A673 (cell line): ENCODE results near the gene SURF6. TPM values are rescaled to one million over a fixed set of nuclear protein-coding genes. Genes with fewer than 3 reads are reported as not detected.
A peak's percentile ranks its signal among the peaks of the same experiment; 100 is the strongest.

ENCODE experiments used
- Bru-seq: library from RNA; stranded (reverse); fragments of 400-500 nt; gene quantifications from one replicate; lab custom pipeline; 2021; lab: Mats Ljungman, UMichigan
- BruChase-seq, 2 experiments: library from RNA; stranded (reverse); fragments of 400-500 nt; gene quantifications; one replicate each; lab custom pipeline; 2021; lab: Mats Ljungman, UMichigan
- BruUV-seq: library from RNA; stranded (reverse); fragments of 400-500 nt; replicated peaks from 2 replicates; lab custom pipeline; 2021; lab: Mats Ljungman, UMichigan
- CTCF ChIA-PET: fragments of 300-600 bp; sonication (Branson Sonifier 250); formaldehyde crosslinking; loops from one replicate; lab custom pipeline; 2022; ENCODE audit warnings: antibody characterized with exemption; lab: Charles Lee
- POLR2A ChIA-PET: fragments of 300-600 bp; sonication (Branson Sonifier 250); formaldehyde crosslinking; loops from one replicate; lab custom pipeline; 2022; ENCODE audit warnings: antibody characterized with exemption; ENCODE audit not compliant: low non-redundant PET; lab: Charles Lee
- DNase-seq: peaks from one replicate; pipeline ENCODE4 v3.0.0-alpha.2; 2015; ENCODE audit warnings: low spot score
- H3K27ac ChIP-seq: fragments of 200-600 bp; sonication (generic); 2 replicates; pipeline ENCODE4 v1.5.1; 2016; ENCODE audit warnings: mixed run types, low read depth, mild to moderate bottlenecking, mixed read lengths, antibody characterized with exemption, low read length; ENCODE audit not compliant: poor library complexity, severe bottlenecking
- H3K27me3 ChIP-seq: fragments of 200-600 bp; sonication (generic); replicated peaks from 2 replicates; pipeline ENCODE4 v1.6.1; 2017; ENCODE audit warnings: mixed run types, low read depth, mild to moderate bottlenecking, mixed read lengths, antibody characterized with exemption, low read length; ENCODE audit not compliant: insufficient read depth, poor library complexity
- H3K36me3 ChIP-seq: fragments of 200-600 bp; sonication (generic); 2 replicates; pipeline ENCODE4 v1.6.1; 2016; ENCODE audit warnings: mixed run types, mild to moderate bottlenecking, mixed read lengths, antibody characterized with exemption, low read length; ENCODE audit not compliant: insufficient read depth, poor library complexity, severe bottlenecking
- H3K4me1 ChIP-seq: fragments of 200-600 bp; sonication (generic); 2 replicates; pipeline ENCODE4 v1.6.1; 2017; ENCODE audit warnings: mixed run types, mild to moderate bottlenecking, mixed read lengths, antibody characterized with exemption, low read length; ENCODE audit not compliant: insufficient read depth, poor library complexity, severe bottlenecking
- H3K4me3 ChIP-seq: fragments of 200-600 bp; sonication (generic); 2 replicates; pipeline ENCODE4 v1.5.1; 2016; ENCODE audit warnings: low read depth, mixed run types, mild to moderate bottlenecking, mixed read lengths, low read length; ENCODE audit not compliant: poor library complexity, severe bottlenecking
- H3K9me3 ChIP-seq: fragments of 200-600 bp; sonication (generic); 2 replicates; pipeline ENCODE4 v1.6.1; 2016; ENCODE audit warnings: mixed run types, low read depth, mild to moderate bottlenecking, mixed read lengths, antibody characterized with exemption, low read length; ENCODE audit not compliant: poor library complexity, severe bottlenecking
- CTCF ChIP-seq: fragments of 300-800, 200-600 bp; sonication (generic); conservative IDR thresholded peaks from 2 replicates; pipeline ENCODE4 v1.5.1; 2017; ENCODE audit warnings: low read depth, mild to moderate bottlenecking, antibody characterized with exemption, low read length, moderate library complexity, mixed read lengths
- EZH2 ChIP-seq: fragments of 200-600 bp; sonication (generic); IDR thresholded peaks from 2 replicates; pipeline ENCODE4 v1.6.1; 2017; ENCODE audit warnings: borderline replicate concordance, low read depth, mild to moderate bottlenecking, mixed read lengths, antibody characterized with exemption, low read length; ENCODE audit not compliant: poor library complexity, severe bottlenecking
- intact Hi-C: fragments of 100-400 bp; cut with micrococcal nuclease; formaldehyde crosslinking; loops from one replicate; pipeline ENCODE4 v1.10.0; 2022; ENCODE audit not compliant: unreplicated experiment
- long read RNA-seq: library from polyadenylated mRNA; stranded (forward); transcript quantifications from one replicate; pipeline ENCODE4 v2.0.0, GENCODE V29; 2022
- total RNA-seq: library from RNA; stranded (reverse); gene quantifications from 2 replicates; pipeline ENCODE4 v1.2.3, GENCODE V29; 2021

SURF6 gene
- total RNA-seq (34.7 and 36.6 TPM in 2 replicates), Bru-seq, nascent RNA (percentile 88 among the genes with signal in this experiment), BruChase-seq, experiment 1, labeled RNA remaining after a 2-hour chase (percentile 91 among the genes with signal in this experiment), BruChase-seq, experiment 2, labeled RNA remaining after a 6-hour chase (percentile 94 among the genes with signal in this experiment)
- long read RNA-seq, full-length matches to known transcripts: 94 of 119 reads
- long read RNA-seq, partial matches to known transcripts: 10 of 119 reads
- long read RNA-seq, other reads (novel, unspliced or antisense): 15 of 119 reads

GRCh38 chr9:133335924-133336811 lies at the start of gene SURF6:
SURF6 (minus strand) TSS chr9:133336188; CDS start chr9:133336132, 56 bp downstream.
- no peaks in the 10 kb centered on the region for H3K27me3 ChIP-seq
- TSS peak; percentile 91 for BruUV-seq
- intact Hi-C loops: loop anchor here (1.0 kb wide), 1 partner anchor 11 kb away; no protein-coding TSS in a partner anchor
- no peak for TF ChIP-seq CTCF
- no peak for TF ChIP-seq EZH2
- H3K9me3 ChIP-seq: no peaks in the 10 kb centered on the region
- peak within 1 kb of the TSS; percentile 61 for H3K4me3 ChIP-seq
- peak; percentile 97 for DNase-seq
- ChIA-PET POLR2A (interaction anchor here (0.6 to 0.7 kb wide), 2 partner anchors 29 to 183 kb away, joined by 3 to 5 read pairs; no protein-coding TSS in a partner anchor), CTCF (no interaction called here)
- peak within 1 kb of the TSS; percentile 73 for H3K27ac ChIP-seq
- peaks cover 14% of the 10 kb centered on the region for H3K4me1 ChIP-seq
- peaks cover 57% of the 10 kb centered on the region for H3K36me3 ChIP-seq

GRCh38 chr9:133385452-133385851 lies 49.5 kb upstream of the SURF6 start:
- TF ChIP-seq CTCF: no peak
- no peak for TF ChIP-seq EZH2
- no peak for DNase-seq
- ChIA-PET CTCF (no interaction called here), POLR2A (no interaction called here)
- no peak overlapping the region for H3K4me3 ChIP-seq
- no peaks in the 10 kb centered on the region for H3K4me1 ChIP-seq
- intact Hi-C loops: no loop called here
- BruUV-seq: no TSS peak
- H3K27ac ChIP-seq: no peak overlapping the region
- H3K27me3 ChIP-seq: no peaks in the 10 kb centered on the region
- H3K36me3 ChIP-seq: no peaks in the 10 kb centered on the region
- no peaks in the 10 kb centered on the region for H3K9me3 ChIP-seq

- Histone ChIP-seq H3K4me1 (no peaks in the 10 kb centered on the region), H3K27ac (no peak overlapping the region), H3K9me3 (no peaks in the 10 kb centered on the region), H3K36me3 (no peaks in the 10 kb centered on the region), H3K4me3 (no peak overlapping the region), H3K27me3 (no peaks in the 10 kb centered on the region)
- DNase-seq: no peak
- CTCF ChIA-PET: no interaction called here
- no TSS peak for BruUV-seq
- intact Hi-C loops: no loop called here
- POLR2A ChIA-PET: no interaction called here
- TF ChIP-seq EZH2 (no peak), CTCF (no peak)
These were observed 48.8 kb upstream of the SURF6 start for GRCh38 chr9:133384736-133385321.
